NCI-H82 (cell line): ENCODE measurements around the gene ZFR2.
"Not testable (repeated sequence)": the region's sequence is repeated elsewhere in the genome, so short reads cannot be mapped to it uniquely, and the experiment has no call there.

ENCODE experiments used
- DNase-seq: peaks from one replicate; lab custom pipeline; 2025; lab: John Stamatoyannopoulos, UW

The ZFR2 gene

DNA sequence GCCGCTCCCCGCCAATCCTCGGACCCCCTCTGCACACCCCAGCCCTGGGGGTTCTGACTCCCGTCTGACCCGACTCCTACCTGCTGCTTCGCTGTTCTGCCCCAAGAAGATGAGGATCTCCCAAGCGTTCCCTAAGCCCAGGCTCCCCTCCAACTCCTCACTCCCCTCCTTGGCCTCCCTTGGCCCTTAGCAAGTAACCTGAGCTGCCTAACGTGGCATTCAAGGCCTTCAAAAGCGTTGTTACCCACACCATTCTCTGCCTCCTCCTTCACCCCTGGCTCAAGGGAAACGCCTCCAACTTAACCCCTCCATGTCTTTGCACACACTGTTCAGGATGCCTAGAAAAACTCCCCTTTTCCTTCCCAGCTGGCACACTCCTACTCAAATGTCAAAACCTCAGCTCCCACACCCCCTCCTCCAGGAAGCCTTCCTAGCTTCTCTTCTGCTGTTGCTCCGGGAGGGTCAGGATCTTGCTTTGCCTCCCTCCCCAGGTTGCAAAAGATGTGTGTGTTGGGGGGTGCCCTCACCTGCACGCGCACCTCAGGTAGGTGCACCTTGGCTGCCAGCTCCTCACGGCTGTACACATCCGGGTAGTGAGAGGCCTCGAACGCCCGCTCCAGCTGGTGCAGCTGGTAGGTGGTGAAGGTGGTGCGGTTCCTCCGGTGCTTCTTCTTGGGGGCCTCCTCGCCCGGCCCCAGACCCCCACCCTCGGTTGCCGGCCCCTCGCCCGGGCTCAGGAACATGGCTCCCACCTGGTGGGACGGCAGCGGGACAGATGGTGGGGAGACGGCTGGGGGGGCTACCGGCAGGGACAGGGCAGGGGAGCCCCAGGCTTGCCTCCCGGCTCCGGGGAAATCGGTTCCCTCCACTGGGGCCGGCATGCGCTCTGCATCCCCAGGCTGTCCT, 97.6 kb downstream of the ZFR2 start:
- DNase-seq, result no peak

DNA sequence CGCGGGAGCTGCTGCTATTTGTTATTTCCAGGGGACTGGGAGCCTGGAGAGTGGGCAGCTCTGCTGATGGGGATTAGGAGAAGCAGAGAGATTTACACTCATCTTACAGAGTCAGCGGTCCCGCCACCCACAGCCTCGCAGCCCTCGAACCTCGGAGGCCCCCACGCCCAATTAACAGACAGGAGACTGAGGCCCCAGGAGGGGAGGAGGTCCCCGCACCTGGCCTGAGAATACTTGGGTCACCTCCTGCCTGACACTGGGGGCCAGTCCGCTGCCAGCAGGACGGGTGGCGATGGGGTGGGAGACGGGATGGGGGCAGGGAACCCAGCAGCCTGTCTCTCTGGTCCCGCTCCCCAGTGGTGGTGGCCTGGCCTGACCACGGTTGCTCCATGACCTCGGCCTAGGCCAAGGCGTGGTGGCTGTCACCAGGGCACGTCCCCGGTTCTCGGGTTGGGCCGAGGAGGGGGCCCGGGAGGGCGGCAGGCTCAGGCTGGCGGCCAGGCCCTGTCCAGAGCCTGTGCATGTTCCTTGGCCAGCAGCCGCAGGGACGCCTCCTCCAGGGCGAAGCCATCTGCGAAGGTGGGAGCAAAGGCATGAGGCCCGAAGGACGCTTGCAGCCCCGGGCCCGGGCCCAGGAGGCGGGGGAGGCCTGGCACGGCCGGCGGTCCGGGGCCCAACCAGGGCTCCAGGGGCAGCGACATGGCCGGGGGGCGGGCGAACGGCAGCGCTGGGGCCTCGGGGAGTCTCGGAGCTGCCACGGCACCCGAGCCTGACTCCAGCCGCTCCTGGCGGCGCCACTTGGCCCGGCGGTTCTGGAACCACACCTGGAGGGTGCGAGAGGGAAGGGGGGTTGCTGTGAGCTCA, 98.5 kb downstream of the ZFR2 start:
- DNase-seq, result peak; percentile 65

DNA sequence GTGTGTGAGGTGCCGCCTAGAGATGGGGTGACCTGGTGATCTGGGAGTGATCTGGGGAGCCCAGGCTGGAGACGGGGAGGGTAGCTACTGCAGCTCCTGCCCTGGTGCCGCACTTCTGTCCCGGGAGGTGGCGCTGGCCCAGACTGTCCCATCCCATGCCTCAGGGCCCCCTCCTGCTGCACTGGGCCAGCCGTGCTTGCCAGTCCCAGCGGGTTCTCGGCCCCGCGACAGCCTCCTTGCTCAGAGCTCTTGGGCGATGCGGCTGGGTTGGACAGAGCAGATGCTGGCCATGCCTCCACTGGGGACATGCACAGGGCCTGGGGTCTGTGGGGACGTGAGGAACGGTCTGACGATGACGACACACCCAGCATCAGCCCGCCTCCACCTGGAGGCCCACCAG, 99.3 kb downstream of the ZFR2 start:
- DNase-seq, result no peak

- no peak for DNase-seq
These were observed 100.1 kb downstream of the ZFR2 start for GRCh38 chr19:3768748-3769099.

DNA sequence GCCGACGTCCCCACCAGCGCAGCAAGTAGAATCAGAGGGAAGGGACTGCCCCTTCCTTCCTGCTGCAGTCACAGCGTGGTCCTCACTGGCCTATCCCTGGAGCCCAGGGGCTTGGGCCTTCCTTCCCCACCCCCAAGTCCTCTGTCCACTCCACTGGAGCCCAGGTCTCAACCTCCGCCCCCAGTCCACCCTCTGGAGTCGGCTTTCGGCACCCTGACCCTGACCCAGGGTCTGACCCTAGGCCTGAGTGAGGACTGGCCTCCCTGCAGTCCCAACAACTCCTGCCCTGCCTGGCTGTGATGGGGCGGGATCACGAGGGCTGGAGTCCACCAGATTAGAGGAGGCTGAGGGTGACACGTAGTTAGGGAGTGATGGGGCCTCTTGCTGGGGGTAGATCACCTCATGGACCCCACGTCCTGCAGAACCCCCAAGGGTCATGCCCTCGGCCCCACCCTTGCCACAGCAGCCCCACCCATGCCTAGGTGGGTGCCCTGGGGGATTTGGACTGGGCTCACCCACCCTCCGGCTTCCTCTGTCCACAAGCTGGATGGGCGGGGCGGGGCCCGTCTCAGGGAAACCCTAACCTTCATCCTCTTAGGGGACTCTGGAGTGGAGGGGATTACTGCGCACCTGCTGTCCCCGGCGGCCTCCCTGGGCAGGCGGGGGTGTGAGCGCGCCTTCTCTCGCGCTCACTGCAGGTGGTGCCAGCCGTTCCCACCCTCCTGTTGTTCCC, 100.7 kb downstream of the ZFR2 start:
- DNase-seq, result peak; percentile 90

DNA sequence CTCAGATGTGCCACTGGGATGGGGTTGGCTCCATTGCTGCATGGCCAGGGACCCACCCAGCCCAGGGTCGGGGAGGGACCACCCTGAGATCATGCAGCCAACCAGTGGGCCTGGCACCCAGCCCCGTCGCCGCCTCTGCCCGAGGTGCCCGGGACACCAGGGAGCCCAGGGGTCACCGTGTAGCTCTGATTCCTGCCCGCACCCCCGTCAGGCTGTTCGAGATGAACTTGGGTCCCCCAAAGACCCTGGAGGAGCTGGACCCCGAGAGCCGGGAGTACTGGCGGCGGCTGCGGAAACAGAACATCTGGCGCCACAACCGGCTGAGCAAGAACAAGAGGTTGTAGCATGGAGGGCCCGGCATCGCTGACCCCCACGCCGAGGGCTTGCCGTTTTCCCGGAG, 101.8 kb downstream of the ZFR2 start:
- no peak for DNase-seq

- DNase-seq, result no peak
These were observed 102.3 kb downstream of the ZFR2 start for GRCh38 chr19:3766520-3766919.

- not testable (repeated sequence) for DNase-seq
These were observed 103.1 kb downstream of the ZFR2 start for GRCh38 chr19:3765757-3766156.

GRCh38 chr19:3765121-3765520, 103.7 kb downstream of the ZFR2 start:
- DNase-seq, result no peak

- DNase-seq, result peak; percentile 99
These were observed 106.1 kb downstream of the ZFR2 start, which contains the start of gene MRPL54 for GRCh38 chr19:3762501-3763459. Gene MRPL54 (plus strand): TSS chr19:3762682. CDS start chr19:3762701, 19 bp downstream.

- DNase-seq, result no peak
These were observed 106.7 kb downstream of the ZFR2 start for GRCh38 chr19:3762130-3762473.

DNA sequence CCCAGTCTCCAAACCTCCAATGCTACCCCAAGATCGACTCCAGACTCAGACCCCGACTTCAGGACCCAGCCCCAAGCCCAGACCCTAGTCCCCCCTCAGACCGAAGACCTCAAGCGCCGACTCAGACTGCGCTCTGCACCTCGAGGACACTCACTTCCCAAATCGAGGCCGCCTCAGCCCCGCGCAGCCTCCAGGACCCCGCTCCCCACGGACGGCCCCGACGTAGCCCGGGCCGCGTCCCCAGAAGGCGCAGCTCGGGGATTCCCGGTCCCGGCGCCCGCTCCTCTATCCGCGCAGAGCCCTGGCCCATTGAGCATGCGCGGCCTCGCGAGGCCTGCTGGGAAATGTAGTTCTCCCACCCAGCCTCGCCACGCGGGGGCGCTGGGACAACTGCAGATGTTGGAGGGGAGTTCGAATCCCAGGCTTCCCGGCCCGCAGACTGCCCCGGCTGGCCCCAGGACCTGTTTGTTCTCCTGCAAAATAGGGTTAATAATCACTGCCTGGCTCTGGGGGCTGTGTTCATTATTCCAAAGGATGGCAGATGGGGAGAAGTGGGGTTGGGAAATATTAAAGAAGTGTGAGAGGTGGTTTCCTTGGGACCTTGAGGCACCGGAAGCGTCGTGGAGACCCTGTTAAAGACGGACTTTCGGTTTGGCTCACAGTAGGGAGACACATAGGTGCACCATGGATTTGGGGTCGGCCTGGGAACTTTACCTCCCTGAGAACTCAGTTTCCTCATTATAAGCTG, 107.3 kb downstream of the ZFR2 start, which contains the start of gene APBA3:
APBA3 (minus strand) TSS at position 311 of the 748 bp plus-strand sequence. CDS start 1,428 bp downstream, outside the sequence.
- peak; percentile 91 for DNase-seq

GRCh38 chr19:3760871-3761361, 107.9 kb downstream of the ZFR2 start:
- DNase-seq, result peak; percentile 35

- DNase-seq, result no peak
These were observed 109.2 kb downstream of the ZFR2 start for GRCh38 chr19:3759482-3760254.

DNA sequence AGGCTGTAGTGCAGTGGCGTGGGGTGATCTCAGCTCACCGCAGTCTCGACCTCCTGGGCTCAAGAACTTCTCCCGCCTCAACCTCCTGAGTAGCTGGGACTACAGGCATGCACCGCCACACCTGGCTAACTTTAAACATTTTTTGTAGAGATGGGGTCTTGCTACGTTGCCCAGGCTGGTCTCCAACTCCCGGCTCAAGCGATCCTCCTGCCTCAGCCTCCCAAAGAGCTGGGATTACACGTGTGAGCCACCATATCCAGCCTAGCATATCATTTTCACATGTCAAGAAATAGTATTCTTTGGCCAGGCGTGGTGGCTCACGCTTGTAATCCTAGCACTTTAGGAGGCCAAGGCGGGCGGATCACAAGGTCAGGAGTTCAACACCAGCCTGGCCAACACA, 110.5 kb downstream of the ZFR2 start:
- DNase-seq, result not testable (repeated sequence)

DNA sequence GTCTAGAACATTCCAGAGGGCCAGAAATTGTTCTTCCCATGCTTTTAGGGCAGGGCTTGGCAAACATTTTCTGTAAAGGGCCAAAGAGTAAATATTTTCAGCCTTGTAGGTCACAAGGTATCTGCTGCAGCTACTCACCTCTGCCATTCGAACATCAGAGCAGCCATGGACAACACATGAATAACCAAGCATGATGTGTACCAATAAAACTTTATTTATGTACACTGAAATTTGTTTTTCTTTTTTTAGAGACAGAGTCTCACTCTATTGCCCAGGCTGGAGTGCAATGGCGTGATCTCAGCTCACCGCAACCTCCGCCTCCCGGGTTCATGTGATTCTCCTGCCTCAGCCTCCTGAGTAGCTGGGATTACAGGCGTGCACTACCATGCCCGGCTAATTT, 111.1 kb downstream of the ZFR2 start:
- DNase-seq, result not testable (repeated sequence)
